ENCODE data around the gene SYT12.
"Not testable (repeated sequence)": the region's sequence is repeated elsewhere in the genome, so short reads cannot be mapped to it uniquely, and the experiment has no call there.

The SYT12 gene

DNA sequence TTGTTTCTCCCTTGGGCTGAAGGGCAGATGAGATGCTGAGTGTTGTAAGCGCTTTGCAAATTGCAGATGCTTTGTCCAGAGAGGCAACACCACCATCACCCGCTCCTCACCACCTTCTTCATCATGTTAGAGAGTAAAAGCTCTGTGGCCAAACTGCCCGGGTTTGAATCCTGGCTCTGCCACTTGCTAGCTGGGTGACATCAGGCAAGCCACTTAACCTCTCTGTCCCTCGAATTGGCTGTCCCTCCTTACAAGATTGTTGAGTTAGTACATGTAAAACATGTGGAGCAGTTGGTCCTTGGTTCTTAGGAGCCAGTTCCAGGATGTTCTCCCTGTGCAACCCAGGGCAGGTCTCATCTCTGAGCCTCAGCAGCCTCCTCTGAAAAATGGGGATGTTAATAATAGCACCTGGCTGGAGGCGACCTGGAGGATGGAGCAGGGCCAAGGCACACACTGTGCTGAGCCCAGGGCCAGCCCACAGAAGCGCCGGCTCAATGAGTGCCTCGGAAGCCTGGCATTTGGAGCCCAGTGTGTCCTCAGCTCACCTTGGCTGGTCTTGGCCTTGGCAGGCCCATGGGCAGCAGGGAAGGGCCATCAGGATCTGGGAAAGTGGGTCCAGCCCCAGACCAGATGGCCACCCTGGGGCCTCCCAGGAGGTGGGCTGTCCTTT, 37.3 kb upstream of the SYT12 start:
- DNase-seq (ENCODE audit: low spot score) = no peak
- in situ Hi-C loops (cut with MboI; ENCODE audit: low pct_unique_long_range_greater_than_20kb, low sequenced_read_pairs, unreplicated experiment) = no loop called here
- no peak for TF ChIP-seq CTCF (IDR thresholded peaks at IDR 0.05; ENCODE audit: extremely low read depth, insufficient read depth, missing control alignments)

DNA sequence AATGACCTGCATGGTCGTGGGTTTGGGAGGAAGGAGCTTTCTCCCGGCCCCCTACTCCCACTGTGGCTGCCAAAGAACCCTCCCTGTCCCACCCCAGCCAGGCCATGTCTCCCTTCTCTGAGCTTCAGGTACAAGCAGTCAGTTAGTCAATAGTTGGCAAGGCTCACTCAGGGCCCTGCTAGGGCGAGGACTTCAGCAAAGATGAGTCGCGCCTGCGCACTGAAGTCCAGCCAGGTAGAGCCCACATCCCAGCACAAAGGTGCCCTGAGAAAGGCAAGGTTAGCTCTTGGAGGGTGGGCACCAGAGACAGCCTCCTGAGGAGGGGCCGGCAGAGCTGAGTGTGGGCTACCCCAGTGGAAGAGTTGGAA, 36.8 kb upstream of the SYT12 start:
- no peak for TF ChIP-seq CTCF (IDR thresholded peaks at IDR 0.05; ENCODE audit: extremely low read depth, insufficient read depth, missing control alignments)
- in situ Hi-C loops (cut with MboI; ENCODE audit: low pct_unique_long_range_greater_than_20kb, low sequenced_read_pairs, unreplicated experiment) = no loop called here
- no peak for DNase-seq (ENCODE audit: low spot score)

GRCh38 chr11:66987158-66987620, 35.7 kb upstream of the SYT12 start:
- no peak for DNase-seq (ENCODE audit: low spot score)
- in situ Hi-C loops (cut with MboI; ENCODE audit: low pct_unique_long_range_greater_than_20kb, low sequenced_read_pairs, unreplicated experiment) = no loop called here
- TF ChIP-seq CTCF (IDR thresholded peaks at IDR 0.05; ENCODE audit: extremely low read depth, insufficient read depth, missing control alignments) = no peak

DNA sequence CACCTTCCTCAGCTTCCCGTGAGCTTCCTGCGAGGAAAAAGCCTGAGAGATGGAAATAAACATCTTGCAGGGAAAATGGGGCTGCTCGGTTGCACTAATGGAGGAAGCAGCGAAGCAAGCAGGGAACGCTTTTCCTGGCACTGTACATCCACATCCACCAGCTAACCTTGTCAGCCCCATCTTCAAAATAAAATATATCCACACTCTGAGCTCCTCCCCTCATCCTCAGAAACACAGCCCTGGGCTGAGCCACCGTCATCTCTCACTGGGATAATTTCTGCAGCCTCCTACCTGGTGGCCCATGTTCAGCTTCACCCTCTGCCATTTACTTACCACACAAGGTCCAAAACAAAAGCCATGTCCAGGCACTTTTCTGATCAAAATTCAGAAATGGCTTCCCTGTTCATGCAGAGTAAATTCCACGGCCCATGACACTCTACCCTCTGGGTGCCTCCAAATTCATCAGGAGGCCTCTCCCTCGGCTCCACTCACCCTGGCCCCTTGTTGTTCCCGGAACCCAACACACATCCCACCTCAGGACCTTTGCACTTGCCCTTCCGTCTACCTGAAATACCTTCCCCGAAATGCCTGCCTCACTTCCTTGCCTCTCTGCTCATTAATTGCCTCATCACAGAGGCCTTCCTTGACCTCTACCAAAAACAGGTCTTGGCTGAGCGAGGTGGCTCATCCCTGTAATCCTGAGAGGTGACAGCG, 34.9 kb upstream of the SYT12 start:
- no peak for DNase-seq (ENCODE audit: low spot score)
- in situ Hi-C loops (cut with MboI; ENCODE audit: low pct_unique_long_range_greater_than_20kb, low sequenced_read_pairs, unreplicated experiment) = no loop called here
- no peak for TF ChIP-seq CTCF (IDR thresholded peaks at IDR 0.05; ENCODE audit: extremely low read depth, insufficient read depth, missing control alignments)

GRCh38 chr11:66988741-66989140, 34.2 kb upstream of the SYT12 start:
- in situ Hi-C loops (cut with MboI; ENCODE audit: low pct_unique_long_range_greater_than_20kb, low sequenced_read_pairs, unreplicated experiment); DNase-seq (ENCODE audit: low spot score): not testable (repeated sequence)

- DNase-seq (ENCODE audit: low spot score); in situ Hi-C loops (cut with MboI; ENCODE audit: low pct_unique_long_range_greater_than_20kb, low sequenced_read_pairs, unreplicated experiment): not testable (repeated sequence)
Observed at GRCh38 chr11:66989360-66989759, 33.6 kb upstream of the SYT12 start.

- no peak for DNase-seq (ENCODE audit: low spot score)
- in situ Hi-C loops (cut with MboI; ENCODE audit: low pct_unique_long_range_greater_than_20kb, low sequenced_read_pairs, unreplicated experiment) = no loop called here
- no peak for TF ChIP-seq CTCF (IDR thresholded peaks at IDR 0.05; ENCODE audit: extremely low read depth, insufficient read depth, missing control alignments)
Observed at GRCh38 chr11:66992041-66992440, 30.9 kb upstream of the SYT12 start.
